Liver (tissue), 10 donors: ENCODE data around the gene OTUD6A. TPM values are rescaled to one million over a fixed set of nuclear protein-coding genes. Genes with fewer than 3 reads are reported as not detected.
A peak's percentile ranks its signal among the peaks of the same experiment; 100 is the strongest.
"Not testable (repeated sequence)": the region's sequence is repeated elsewhere in the genome, so short reads cannot be mapped to it uniquely, and the experiment has no call there.

Experiments
- DNase-seq: peaks from one replicate; pipeline ENCODE4 v3.0.0-alpha.2; 2017; ENCODE audit warnings: low spot score
- H3K27ac ChIP-seq, 2 donors: one replicate each; pipeline ENCODE4 v1.7.0; 2013; ENCODE audit warnings: inconsistent platforms in 2 of 2, low read length in 2 of 2, control low read depth in 1 of 2, low read depth in 1 of 2, mild to moderate bottlenecking in 1 of 2
- H3K27me3 ChIP-seq, 4 donors: one replicate each; pipeline versions ENCODE4 v1.6.1 to v1.7.0; 2013; ENCODE audit warnings: low read length in 3 of 4, inconsistent platforms in 1 of 4, mild to moderate bottlenecking in 1 of 4, moderate library complexity in 1 of 4; ENCODE audit not compliant: control insufficient read depth in 4 of 4, insufficient read depth in 4 of 4
- H3K36me3 ChIP-seq, 4 donors: one replicate each; pipeline versions ENCODE4 v1.6.1 to v1.7.0; 2013; ENCODE audit warnings: low read length in 3 of 4, mild to moderate bottlenecking in 3 of 4, low read depth in 1 of 4, moderate library complexity in 1 of 4; ENCODE audit not compliant: control insufficient read depth in 4 of 4, insufficient read depth in 3 of 4
- H3K4me1 ChIP-seq, 4 donors: one replicate each; pipeline versions ENCODE4 v1.6.1 to v1.7.0; 2013; ENCODE audit warnings: low read length in 3 of 4, mild to moderate bottlenecking in 3 of 4, moderate library complexity in 1 of 4; ENCODE audit not compliant: control insufficient read depth in 4 of 4, insufficient read depth in 4 of 4
- H3K4me3 ChIP-seq, 3 donors: one replicate each; pipeline versions ENCODE4 v1.6.1 to v1.7.0; 2013; ENCODE audit warnings: low read length in 3 of 3, control low read depth in 1 of 3, low read depth in 1 of 3, mild to moderate bottlenecking in 1 of 3
- H3K9ac ChIP-seq, 2 donors: one replicate each; pipeline ENCODE4 v1.7.0; 2013; ENCODE audit warnings: low read length in 2 of 2, mild to moderate bottlenecking in 2 of 2, moderate library complexity in 2 of 2, control low read depth in 1 of 2, low read depth in 1 of 2
- H3K9me3 ChIP-seq, 4 donors: one replicate each; pipeline versions ENCODE4 v1.6.1 to v1.7.0; 2013; ENCODE audit warnings: low read length in 3 of 4; ENCODE audit not compliant: control insufficient read depth in 4 of 4
- FOXA2 ChIP-seq: IDR thresholded peaks from 2 replicates; pipeline ENCODE4 v1.6.1; 2016; ENCODE audit warnings: antibody characterized with exemption
- GABPA ChIP-seq, 2 donors: IDR thresholded peaks in 1 of 2; conservative IDR thresholded peaks in 1 of 2; 2 replicates each; pipeline ENCODE4 v1.6.1; 2016; ENCODE audit warnings: antibody characterized with exemption in 2 of 2, mild to moderate bottlenecking in 1 of 2, moderate library complexity in 1 of 2
- HNF4A ChIP-seq, 2 donors: conservative IDR thresholded peaks; 2 replicates each; pipeline ENCODE4 v1.6.1; 2016; ENCODE audit warnings: antibody characterized with exemption in 2 of 2, mild to moderate bottlenecking in 2 of 2
- NR2F2 ChIP-seq: IDR thresholded peaks from 2 replicates; pipeline ENCODE4 v1.6.1; 2016; ENCODE audit warnings: antibody characterized with exemption
- RXRA ChIP-seq, 2 donors: IDR thresholded peaks; 2 replicates each; pipeline ENCODE4 v1.6.1; 2017 to 2018; ENCODE audit warnings: antibody characterized with exemption in 2 of 2, mild to moderate bottlenecking in 1 of 2
- SP1 ChIP-seq: IDR thresholded peaks from 2 replicates; pipeline ENCODE4 v1.6.1; 2018; ENCODE audit warnings: antibody characterized with exemption, mild to moderate bottlenecking
- WGBS: extraction: QIAGEN DNeasy Blood & Tissue Kit; methylation state at CpG from one replicate; pipeline ENCODE4 v1.1.7; 2013; 5-methylcytosine and 5-hydroxymethylcytosine counted together
- polyA plus RNA-seq, 2 donors: library from polyadenylated mRNA; stranded (reverse) in 1 of 2; unstranded in 1 of 2; fragments of 200-250 nt in 1 of 2; fragments of >200 nt in 1 of 2; fragmentation: Nextera tagmentation in 1 of 2; extraction: Ambion mirVana in 1 of 2; gene quantifications; one replicate each; pipeline versions ENCODE4 v1.2.1 to v1.2.3, GENCODE V29; 2013 to 2015
- small RNA-seq: library from RNA; depleted of rRNA; stranded (forward); fragments of <200 nt; gene quantifications from one replicate; pipeline ENCODE3, GENCODE V24; 2014
- total RNA-seq, 2 donors: library from RNA; depleted of rRNA; stranded (reverse); fragments of >200 nt; gene quantifications; one replicate each; pipeline ENCODE4 v1.2.3, GENCODE V29; 2014
- TF ChIP-seq, protein P1 (sequence below): IDR thresholded peaks from 2 replicates; pipeline ENCODE4 v1.6.1; 2016; ENCODE audit warnings: antibody characterized with exemption
- donor health status: healthy.
- donor health status: healthy.
- donor health status: healthy.
- donor health status: healthy.
- donor health status: healthy.

The OTUD6A gene
- total and polyA plus RNA-seq, 4 donors: not detected

DNA sequence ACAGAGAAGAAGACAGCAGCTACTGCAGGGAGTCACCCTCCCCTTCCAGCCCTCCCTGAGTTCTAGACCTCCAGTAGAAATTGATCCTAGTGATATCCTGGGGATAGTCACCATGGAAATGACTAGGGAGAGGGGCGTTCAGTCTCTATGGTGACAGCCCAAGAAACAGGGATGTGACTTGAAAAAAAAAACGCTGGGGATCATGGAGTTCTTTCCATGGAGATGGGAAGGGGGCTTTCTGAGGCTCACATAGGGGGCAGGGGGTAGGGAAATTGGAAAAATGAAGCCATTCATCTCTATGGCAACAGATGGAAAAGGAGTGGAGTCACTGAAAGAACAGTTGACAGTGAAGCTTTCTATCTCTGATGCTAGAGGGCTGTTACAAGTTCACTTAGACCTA lies 43.0 kb downstream of the OTUD6A start (continued):
- TF ChIP-seq, protein P1, sequence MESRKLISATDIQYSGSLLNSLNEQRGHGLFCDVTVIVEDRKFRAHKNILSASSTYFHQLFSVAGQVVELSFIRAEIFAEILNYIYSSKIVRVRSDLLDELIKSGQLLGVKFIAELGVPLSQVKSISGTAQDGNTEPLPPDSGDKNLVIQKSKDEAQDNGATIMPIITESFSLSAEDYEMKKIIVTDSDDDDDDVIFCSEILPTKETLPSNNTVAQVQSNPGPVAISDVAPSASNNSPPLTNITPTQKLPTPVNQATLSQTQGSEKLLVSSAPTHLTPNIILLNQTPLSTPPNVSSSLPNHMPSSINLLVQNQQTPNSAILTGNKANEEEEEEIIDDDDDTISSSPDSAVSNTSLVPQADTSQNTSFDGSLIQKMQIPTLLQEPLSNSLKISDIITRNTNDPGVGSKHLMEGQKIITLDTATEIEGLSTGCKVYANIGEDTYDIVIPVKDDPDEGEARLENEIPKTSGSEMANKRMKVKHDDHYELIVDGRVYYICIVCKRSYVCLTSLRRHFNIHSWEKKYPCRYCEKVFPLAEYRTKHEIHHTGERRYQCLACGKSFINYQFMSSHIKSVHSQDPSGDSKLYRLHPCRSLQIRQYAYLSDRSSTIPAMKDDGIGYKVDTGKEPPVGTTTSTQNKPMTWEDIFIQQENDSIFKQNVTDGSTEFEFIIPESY: no peak
- TF ChIP-seq HNF4A (conservative IDR thresholded peaks at IDR 0.05) (no peak), FOXA2 (no peak), GABPA (IDR thresholded peaks at IDR 0.05 in 1 of 2, conservative IDR thresholded peaks at IDR 0.05 in 1 of 2) (no peak), NR2F2 (no peak), RXRA (IDR thresholded peaks at IDR 0.05) (no peak), SP1 (no peak)

DNA sequence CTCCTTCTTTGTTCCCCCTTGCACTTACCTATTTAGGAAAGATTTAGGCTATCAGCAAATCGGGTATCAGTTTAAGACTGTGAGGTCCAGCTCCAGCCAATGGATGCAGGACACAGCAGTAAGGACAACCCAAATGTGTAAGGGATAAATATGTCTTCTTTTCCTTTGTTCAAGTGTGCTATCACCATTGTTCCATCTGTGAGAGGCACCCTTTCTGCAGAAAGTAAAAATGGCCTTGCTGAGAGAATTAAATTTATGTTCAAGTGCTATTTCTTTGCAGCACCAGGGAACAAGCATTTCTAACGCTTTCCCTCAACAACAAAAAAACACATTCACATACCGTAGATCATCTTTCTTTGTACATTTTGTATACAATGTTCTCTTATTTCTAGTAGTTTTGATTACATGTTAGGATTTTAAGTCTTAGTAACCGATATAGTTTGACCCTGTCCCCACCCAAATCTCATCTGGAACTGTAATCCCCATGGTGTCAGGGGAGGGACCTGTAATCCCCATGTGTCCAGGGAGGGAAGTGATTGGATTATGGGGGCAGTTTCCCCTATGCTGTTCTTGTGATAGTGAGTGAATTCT lies 49.3 kb downstream of the OTUD6A start:
- not testable (repeated sequence) for H3K27me3 ChIP-seq, H3K9me3 ChIP-seq, H3K4me1 ChIP-seq, H3K27ac ChIP-seq, H3K9ac ChIP-seq, H3K36me3 ChIP-seq, H3K4me3 ChIP-seq, DNase-seq
- 86% methylated on average over 4 of the region's 4 CpGs for WGBS

Small RNAs within 50 kb of the gene (small RNA-seq; reads per million reads assigned to genes)
- 0.29 reads per million, percentile 25 among the genes with 10 or more reads in this experiment for gene MIR676

Other genes starting within 250 kb of the OTUD6A start
- not detected for gene AWAT2, start 12.5 kb upstream of the OTUD6A start, total RNA-seq
- gene AWAT2, start 12.5 kb upstream of the OTUD6A start, polyA plus RNA-seq: not detected
- 10 to 100 TPM; 11.8 to 18.1 TPM for gene IGBP1, start 71.0 kb downstream of the OTUD6A start, total RNA-seq
- 10 to 100 TPM in 1 of 2 donors, 1 to 10 TPM in 1; 7.8 to 11.3 TPM for gene IGBP1, start 71.0 kb downstream of the OTUD6A start, polyA plus RNA-seq
- gene DGAT2L6, start 115.0 kb downstream of the OTUD6A start, total RNA-seq: not detected
- not detected for gene DGAT2L6, start 115.0 kb downstream of the OTUD6A start, polyA plus RNA-seq
- not detected for gene AWAT1, start 172.2 kb downstream of the OTUD6A start, total RNA-seq
- gene AWAT1, start 172.2 kb downstream of the OTUD6A start, polyA plus RNA-seq: not detected
- under 1 TPM; 0.08 to 0.28 TPM for gene P2RY4, start 197.7 kb downstream of the OTUD6A start, total RNA-seq
- gene P2RY4, start 197.7 kb downstream of the OTUD6A start, polyA plus RNA-seq: not detected
- not detected for gene ARR3, start 205.9 kb downstream of the OTUD6A start, total RNA-seq
- gene ARR3, start 205.9 kb downstream of the OTUD6A start, polyA plus RNA-seq: not detected
- not detected for gene RAB41, start 219.7 kb downstream of the OTUD6A start, total RNA-seq
- not detected for gene RAB41, start 219.7 kb downstream of the OTUD6A start, polyA plus RNA-seq
- gene PDZD11, start 227.5 kb downstream of the OTUD6A start, total RNA-seq: 10 to 100 TPM in 1 of 2 donors, 1 to 10 TPM in 1; 8.5 to 13.3 TPM
- gene PDZD11, start 227.5 kb downstream of the OTUD6A start, polyA plus RNA-seq: 10 to 100 TPM; 18.4 to 25.9 TPM
- 10 to 100 TPM in 1 of 2 donors, under 1 TPM in 1; under 0.01 to 17.3 TPM for gene KIF4A, start 227.6 kb downstream of the OTUD6A start, total RNA-seq
- gene KIF4A, start 227.6 kb downstream of the OTUD6A start, polyA plus RNA-seq: under 1 TPM; 0.07 to 0.92 TPM